Ishikawa (cell line): Measurements from ENCODE around the gene RNASEH2A.
A peak's percentile ranks its signal among the peaks of the same experiment; 100 is the strongest.

Source experiments
- CEBPB ChIP-seq: IDR thresholded peaks from 2 replicates; pipeline ENCODE4 v1.6.1; 2012
- CREB1 ChIP-seq: IDR thresholded peaks from 2 replicates; pipeline ENCODE4 v1.6.1; 2012; ENCODE audit warnings: low read depth
- EGR1 ChIP-seq: IDR thresholded peaks from 2 replicates; pipeline ENCODE4 v1.6.1; 2012
- EP300 ChIP-seq: IDR thresholded peaks from 2 replicates; pipeline ENCODE4 v1.6.1; 2012; ENCODE audit warnings: borderline replicate concordance
- FOXM1 ChIP-seq: IDR thresholded peaks from 2 replicates; pipeline ENCODE4 v1.6.1; 2012; ENCODE audit warnings: low read depth, borderline replicate concordance
- NFIC ChIP-seq: IDR thresholded peaks from 2 replicates; pipeline ENCODE4 v1.6.1; 2012
- RAD21 ChIP-seq: IDR thresholded peaks from 2 replicates; pipeline ENCODE4 v1.6.1; 2012; ENCODE audit warnings: low read depth
- TAF1 ChIP-seq: IDR thresholded peaks from 2 replicates; pipeline ENCODE4 v1.6.1; 2012; ENCODE audit warnings: low read depth, mild to moderate bottlenecking
- TCF12 ChIP-seq: IDR thresholded peaks from 2 replicates; pipeline ENCODE4 v1.6.1; 2012; ENCODE audit warnings: low read depth
- TEAD4 ChIP-seq: IDR thresholded peaks from 2 replicates; pipeline ENCODE4 v1.6.1; 2012
- YY1 ChIP-seq: IDR thresholded peaks from 2 replicates; pipeline ENCODE4 v1.6.1; 2012; ENCODE audit warnings: low read depth
- ZBTB7A ChIP-seq: IDR thresholded peaks from 2 replicates; pipeline ENCODE4 v1.6.1; 2012; ENCODE audit warnings: low read depth
- TF ChIP-seq, protein P1 (sequence below): IDR thresholded peaks from 2 replicates; pipeline ENCODE4 v1.6.1; 2012
- TF ChIP-seq, protein P2 (sequence below): IDR thresholded peaks from 2 replicates; pipeline ENCODE4 v1.6.1; 2012; ENCODE audit warnings: low read depth, mild to moderate bottlenecking
- TF ChIP-seq, protein P3 (sequence below): IDR thresholded peaks from 2 replicates; pipeline ENCODE4 v1.6.1; 2012

Gene RNASEH2A

DNA sequence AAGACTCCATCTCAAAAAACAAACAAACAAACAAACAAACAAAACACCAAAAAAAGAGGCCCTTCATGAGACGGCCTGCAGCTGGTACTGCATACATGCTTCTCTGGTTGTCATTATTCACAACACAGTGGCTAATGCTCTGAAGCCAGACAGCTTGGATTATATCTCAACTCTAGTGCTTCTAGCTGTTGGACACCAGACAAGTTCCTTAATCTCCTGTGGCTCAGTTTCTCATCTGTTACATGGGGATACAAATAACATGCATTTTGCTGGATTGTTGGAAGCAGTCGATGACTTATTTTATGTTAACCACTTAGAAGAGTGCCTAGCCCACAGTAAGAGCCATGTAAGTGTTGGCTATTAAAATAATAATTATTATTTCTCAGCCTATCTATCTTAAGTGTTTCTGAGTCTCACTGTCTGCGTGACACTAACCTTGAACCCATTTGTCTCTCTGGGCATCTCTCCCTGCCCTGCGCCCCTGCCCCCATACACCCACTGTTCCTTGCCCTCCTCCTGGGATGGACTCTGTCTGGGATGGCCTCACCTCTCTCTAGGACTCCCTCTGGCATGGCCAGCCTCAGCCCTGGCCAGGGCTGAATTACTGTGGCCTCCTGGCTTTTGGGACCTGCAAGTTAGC lies 18.2 kb upstream of the RNASEH2A start:
- TF ChIP-seq, protein P1, sequence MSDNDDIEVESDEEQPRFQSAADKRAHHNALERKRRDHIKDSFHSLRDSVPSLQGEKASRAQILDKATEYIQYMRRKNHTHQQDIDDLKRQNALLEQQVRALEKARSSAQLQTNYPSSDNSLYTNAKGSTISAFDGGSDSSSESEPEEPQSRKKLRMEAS = no peak
- TF ChIP-seq, protein P2, sequence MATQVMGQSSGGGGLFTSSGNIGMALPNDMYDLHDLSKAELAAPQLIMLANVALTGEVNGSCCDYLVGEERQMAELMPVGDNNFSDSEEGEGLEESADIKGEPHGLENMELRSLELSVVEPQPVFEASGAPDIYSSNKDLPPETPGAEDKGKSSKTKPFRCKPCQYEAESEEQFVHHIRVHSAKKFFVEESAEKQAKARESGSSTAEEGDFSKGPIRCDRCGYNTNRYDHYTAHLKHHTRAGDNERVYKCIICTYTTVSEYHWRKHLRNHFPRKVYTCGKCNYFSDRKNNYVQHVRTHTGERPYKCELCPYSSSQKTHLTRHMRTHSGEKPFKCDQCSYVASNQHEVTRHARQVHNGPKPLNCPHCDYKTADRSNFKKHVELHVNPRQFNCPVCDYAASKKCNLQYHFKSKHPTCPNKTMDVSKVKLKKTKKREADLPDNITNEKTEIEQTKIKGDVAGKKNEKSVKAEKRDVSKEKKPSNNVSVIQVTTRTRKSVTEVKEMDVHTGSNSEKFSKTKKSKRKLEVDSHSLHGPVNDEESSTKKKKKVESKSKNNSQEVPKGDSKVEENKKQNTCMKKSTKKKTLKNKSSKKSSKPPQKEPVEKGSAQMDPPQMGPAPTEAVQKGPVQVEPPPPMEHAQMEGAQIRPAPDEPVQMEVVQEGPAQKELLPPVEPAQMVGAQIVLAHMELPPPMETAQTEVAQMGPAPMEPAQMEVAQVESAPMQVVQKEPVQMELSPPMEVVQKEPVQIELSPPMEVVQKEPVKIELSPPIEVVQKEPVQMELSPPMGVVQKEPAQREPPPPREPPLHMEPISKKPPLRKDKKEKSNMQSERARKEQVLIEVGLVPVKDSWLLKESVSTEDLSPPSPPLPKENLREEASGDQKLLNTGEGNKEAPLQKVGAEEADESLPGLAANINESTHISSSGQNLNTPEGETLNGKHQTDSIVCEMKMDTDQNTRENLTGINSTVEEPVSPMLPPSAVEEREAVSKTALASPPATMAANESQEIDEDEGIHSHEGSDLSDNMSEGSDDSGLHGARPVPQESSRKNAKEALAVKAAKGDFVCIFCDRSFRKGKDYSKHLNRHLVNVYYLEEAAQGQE = no peak
- TF ChIP-seq EGR1 = no peak
- TF ChIP-seq ZBTB7A = no peak
- TF ChIP-seq, protein P3, sequence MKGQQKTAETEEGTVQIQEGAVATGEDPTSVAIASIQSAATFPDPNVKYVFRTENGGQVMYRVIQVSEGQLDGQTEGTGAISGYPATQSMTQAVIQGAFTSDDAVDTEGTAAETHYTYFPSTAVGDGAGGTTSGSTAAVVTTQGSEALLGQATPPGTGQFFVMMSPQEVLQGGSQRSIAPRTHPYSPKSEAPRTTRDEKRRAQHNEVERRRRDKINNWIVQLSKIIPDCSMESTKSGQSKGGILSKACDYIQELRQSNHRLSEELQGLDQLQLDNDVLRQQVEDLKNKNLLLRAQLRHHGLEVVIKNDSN = no peak
- TF ChIP-seq FOXM1 = no peak

DNA sequence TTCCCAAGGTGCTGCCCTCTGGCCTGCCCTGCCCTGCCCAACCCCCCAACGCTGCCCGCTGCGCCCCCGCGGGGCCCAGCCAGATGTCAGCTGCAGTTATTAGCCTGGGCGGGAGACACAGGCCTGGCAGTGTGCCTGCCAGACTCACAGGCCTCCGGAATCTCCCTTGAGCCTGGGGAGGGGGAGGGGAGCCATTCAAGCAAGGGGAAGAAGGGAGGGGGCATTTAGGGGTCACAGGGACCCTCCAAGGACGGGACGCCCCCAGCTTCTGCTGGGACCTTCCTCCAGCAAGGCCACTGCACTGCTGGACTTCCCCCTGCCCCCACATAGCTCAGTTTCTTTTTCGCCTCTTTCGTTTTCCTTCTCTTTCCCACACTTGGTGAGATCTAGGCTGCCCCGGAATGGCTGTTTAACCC lies 17.7 kb upstream of the RNASEH2A start:
- TF ChIP-seq, protein P2 = no peak
- TF ChIP-seq CREB1 = no peak
- peak; percentile 90 for TF ChIP-seq ZBTB7A
- peak; percentile 5; the same call in 1 of the 2 replicates for TF ChIP-seq CEBPB
- peak; percentile 74 for TF ChIP-seq EGR1
- peak; percentile 35; the same call in 1 of the 2 replicates for TF ChIP-seq RAD21
- TF ChIP-seq FOXM1 = peak; percentile 77; the same call in 1 of the 2 replicates
- TF ChIP-seq TEAD4 = no peak
- TF ChIP-seq EP300 = peak; percentile 87
- TF ChIP-seq, protein P1 = peak; percentile 65
- TF ChIP-seq NFIC = peak; percentile 96
- TF ChIP-seq, protein P3 = peak; percentile 16; the same call in 1 of the 2 replicates
- peak; percentile 97 for TF ChIP-seq TCF12
- no peak for TF ChIP-seq TAF1

DNA sequence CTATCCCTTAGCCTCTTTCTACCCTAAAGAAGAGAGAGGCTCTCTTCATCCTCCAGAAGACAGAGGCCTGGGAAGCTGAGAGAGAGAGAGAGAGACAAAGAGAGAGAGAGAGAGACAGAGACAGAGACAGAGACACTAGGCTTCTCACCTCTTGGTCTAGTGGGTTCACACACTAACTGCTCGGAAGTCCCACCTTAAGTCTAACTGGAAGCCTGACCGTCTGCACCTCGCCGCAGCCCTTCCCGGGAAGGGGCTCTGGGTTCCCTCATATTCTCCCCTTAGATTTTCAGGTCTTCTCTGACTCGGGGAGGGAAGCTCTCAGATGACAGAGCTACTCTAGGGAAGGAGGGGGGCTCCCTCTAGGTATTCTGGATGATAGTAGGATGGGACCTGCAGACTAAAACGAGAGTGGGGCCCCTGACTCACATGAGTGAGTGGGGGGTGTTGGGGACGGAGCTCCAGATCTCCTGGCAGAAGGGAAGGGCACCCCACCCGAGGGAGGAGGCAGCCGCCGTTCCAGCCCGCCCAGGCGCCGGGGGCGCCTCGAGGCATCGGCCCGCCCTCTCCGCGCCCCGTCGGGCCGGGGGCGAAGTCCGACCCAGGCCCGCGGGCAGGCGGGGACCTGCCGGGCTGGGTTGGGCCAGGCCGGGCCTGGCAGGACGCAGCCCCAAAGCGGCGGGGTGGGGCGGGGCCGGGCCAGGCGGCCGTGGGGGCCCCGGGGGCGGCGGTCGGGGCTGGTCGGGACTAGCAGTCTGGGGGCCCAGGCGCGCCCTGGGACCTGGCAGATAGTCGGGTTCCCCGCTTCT lies 17.1 kb upstream of the RNASEH2A start:
- TF ChIP-seq ZBTB7A (peak; percentile 53; the same call in 1 of the 2 replicates), YY1 (no peak)

DNA sequence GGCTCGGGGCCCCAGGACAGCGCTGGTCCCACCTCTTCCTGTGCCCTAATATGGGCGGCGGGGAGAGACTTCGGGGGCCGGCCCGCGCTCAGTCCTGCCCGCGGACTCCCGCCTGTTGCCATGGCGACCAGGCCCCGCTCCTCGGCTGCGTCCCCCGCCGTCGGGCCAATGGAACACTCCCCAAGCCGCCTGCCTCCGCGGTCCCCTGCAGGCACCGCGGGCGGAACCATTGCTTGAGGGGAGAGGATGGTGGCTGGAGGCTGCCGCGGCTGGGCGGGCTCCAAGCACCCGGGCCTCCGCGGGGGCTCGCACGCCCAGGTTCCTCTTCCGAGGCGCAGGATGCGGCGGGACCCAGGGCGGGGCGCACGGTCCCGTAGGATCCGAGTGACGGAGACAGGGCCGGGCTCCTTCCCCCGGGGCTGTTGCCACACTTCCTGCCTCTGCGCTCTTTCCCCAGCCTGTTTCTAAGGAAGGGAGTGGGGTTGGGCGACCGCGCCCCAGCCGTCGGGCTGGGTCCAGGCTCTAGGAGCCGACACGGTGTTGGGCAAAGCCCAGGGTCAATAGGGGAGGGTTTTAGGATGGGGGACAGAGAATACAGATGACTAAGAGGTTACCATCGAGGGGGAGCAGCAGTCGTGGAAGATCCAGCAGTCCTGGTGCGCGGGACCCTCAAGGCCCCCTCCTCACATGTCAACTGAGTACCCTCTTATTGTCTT lies 16.3 kb upstream of the RNASEH2A start:
- TF ChIP-seq EGR1 (no peak; the same call in 1 of the 2 replicates), YY1 (no peak), ZBTB7A (peak; percentile 95), RAD21 (no peak), TCF12 (peak; percentile 62; the same call in 1 of the 2 replicates), EP300 (peak; percentile 63; the same call in 1 of the 2 replicates), TAF1 (0 out of 2 replicates have a peak, but pooled peaks have one; percentile 29), TEAD4 (no peak), CEBPB (peak; percentile 83), FOXM1 (peak; percentile 51; the same call in 1 of the 2 replicates), NFIC (peak; percentile 64), CREB1 (no peak)
- TF ChIP-seq, protein P3 = no peak
- TF ChIP-seq, protein P1 = peak; percentile 61
- TF ChIP-seq, protein P2 = no peak
